BJ (cell line): ENCODE measurements around the gene POLR2C. TPM values are rescaled to one million over a fixed set of nuclear protein-coding genes. Genes with fewer than 3 reads are reported as not detected.

Source experiments
- CTCF ChIA-PET: fragments of 350-600 bp; formaldehyde crosslinking; extraction: SDS; loops from one replicate; lab custom pipeline; 2021; ENCODE audit warnings: antibody characterized with exemption, inconsistent platforms; lab: Yijun Ruan, JAX
- POLR2A ChIA-PET: fragments of 300-600 bp; sonication (Branson Sonifier 250); formaldehyde crosslinking; extraction: SDS; loops from one replicate; lab custom pipeline; 2021; ENCODE audit warnings: antibody characterized with exemption; lab: Charles Lee
- DNase-seq: peaks from one replicate; pipeline ENCODE4 v3.0.0-alpha.2; 2011; ENCODE audit warnings: low read depth
- H3K27me3 ChIP-seq: 2 replicates; pipeline ENCODE4 v1.6.0; 2011; ENCODE audit warnings: low read length; ENCODE audit not compliant: control insufficient read depth, insufficient read depth
- H3K36me3 ChIP-seq: 2 replicates; pipeline ENCODE4 v1.5.1; 2011; ENCODE audit warnings: low read length; ENCODE audit not compliant: control insufficient read depth, insufficient read depth
- H3K4me3 ChIP-seq: 2 replicates; pipeline ENCODE4 v1.5.1; 2011; ENCODE audit warnings: low read depth, mild to moderate bottlenecking, control low read depth, low read length
- polyA plus RNA-seq: library from polyadenylated mRNA; depleted of rRNA; stranded (reverse); fragments of >200 nt; gene quantifications from 2 replicates; pipeline ENCODE4 v1.2.3, GENCODE V29; 2011
- TF ChIP-seq, protein P1 (sequence below): IDR thresholded peaks from 2 replicates; pipeline ENCODE4 v1.5.1; 2011; ENCODE audit warnings: low read depth, mild to moderate bottlenecking, control low read depth, inconsistent platforms, low read length, moderate library complexity; ENCODE audit not compliant: insufficient read depth

The POLR2C gene
- polyA plus RNA-seq, 1 experiment: 176 TPM

- no peak for DNase-seq
- no peaks in the 10 kb centered on the region for H3K27me3 ChIP-seq
- POLR2A ChIA-PET: no interaction called here
- CTCF ChIA-PET: interaction anchor here (0.8 to 2.9 kb wide), 4 partner anchors 10 to 55 kb away, joined by 3 to 24 read pairs (median 3); no protein-coding TSS in a partner anchor
- TF ChIP-seq, protein P1, sequence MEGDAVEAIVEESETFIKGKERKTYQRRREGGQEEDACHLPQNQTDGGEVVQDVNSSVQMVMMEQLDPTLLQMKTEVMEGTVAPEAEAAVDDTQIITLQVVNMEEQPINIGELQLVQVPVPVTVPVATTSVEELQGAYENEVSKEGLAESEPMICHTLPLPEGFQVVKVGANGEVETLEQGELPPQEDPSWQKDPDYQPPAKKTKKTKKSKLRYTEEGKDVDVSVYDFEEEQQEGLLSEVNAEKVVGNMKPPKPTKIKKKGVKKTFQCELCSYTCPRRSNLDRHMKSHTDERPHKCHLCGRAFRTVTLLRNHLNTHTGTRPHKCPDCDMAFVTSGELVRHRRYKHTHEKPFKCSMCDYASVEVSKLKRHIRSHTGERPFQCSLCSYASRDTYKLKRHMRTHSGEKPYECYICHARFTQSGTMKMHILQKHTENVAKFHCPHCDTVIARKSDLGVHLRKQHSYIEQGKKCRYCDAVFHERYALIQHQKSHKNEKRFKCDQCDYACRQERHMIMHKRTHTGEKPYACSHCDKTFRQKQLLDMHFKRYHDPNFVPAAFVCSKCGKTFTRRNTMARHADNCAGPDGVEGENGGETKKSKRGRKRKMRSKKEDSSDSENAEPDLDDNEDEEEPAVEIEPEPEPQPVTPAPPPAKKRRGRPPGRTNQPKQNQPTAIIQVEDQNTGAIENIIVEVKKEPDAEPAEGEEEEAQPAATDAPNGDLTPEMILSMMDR: no peak
- no peak overlapping the region for H3K4me3 ChIP-seq
- H3K36me3 ChIP-seq: peaks cover 19% of the 10 kb centered on the region
Observed at GRCh38 chr16:57464523-57464922, 2.0 kb downstream of the POLR2C start.

- Histone ChIP-seq H3K27me3 (no peaks in the 10 kb centered on the region), H3K4me3 (no peak overlapping the region), H3K36me3 (peaks cover 34% of the 10 kb centered on the region)
- ChIA-PET CTCF (interaction anchor here (1.2 kb wide), 1 partner anchor 51 kb away, joined by 6 read pairs; no protein-coding TSS in a partner anchor), POLR2A (no interaction called here)
- no peak for DNase-seq
- TF ChIP-seq, protein P1: no peak
Observed at GRCh38 chr16:57468346-57468745, 5.9 kb downstream of the POLR2C start.

DNA sequence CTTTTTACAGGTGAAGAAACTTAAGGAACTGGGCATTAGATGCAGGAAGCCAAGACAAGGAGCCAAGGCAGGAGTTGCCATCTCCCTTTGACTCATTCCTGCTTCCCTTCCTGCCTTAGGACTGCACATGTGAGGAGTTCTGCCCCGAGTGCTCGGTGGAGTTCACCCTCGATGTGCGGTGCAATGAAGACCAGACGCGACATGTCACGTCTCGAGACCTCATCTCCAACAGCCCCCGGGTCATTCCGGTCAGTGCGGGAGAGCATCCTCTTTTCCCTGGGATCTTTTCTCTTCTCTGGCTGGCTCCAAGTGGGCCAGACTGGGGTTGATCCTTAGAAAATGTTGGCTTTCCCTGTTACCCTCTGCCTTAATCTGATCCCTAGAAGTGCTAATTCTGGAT is 6.6 kb downstream of the POLR2C start:
- H3K36me3 ChIP-seq: peaks cover 40% of the 10 kb centered on the region

GRCh38 chr16:57469917-57470470 is 7.5 kb downstream of the POLR2C start:
- no peaks in the 10 kb centered on the region for H3K27me3 ChIP-seq
- TF ChIP-seq, protein P1: no peak
- DNase-seq: no peak
- H3K36me3 ChIP-seq: peaks cover 45% of the 10 kb centered on the region
- POLR2A ChIA-PET: no interaction called here
- CTCF ChIA-PET: interaction anchor here (1.4 to 1.5 kb wide), 2 partner anchors 8 to 23 kb away, joined by 3 to 5 read pairs; partner anchors contain the start of genes CIAPIN1, COQ9 and POLR2C
- H3K4me3 ChIP-seq: no peak overlapping the region

More for the DNA sequence above, 6.6 kb downstream of the POLR2C start:
- DNase-seq: no peak
- TF ChIP-seq, protein P1: no peak
- ChIA-PET POLR2A (no interaction called here), CTCF (interaction anchor here (1.2 kb wide), 1 partner anchor 51 kb away, joined by 6 read pairs; no protein-coding TSS in a partner anchor)
- Histone ChIP-seq H3K27me3 (no peaks in the 10 kb centered on the region), H3K4me3 (no peak overlapping the region)

DNA sequence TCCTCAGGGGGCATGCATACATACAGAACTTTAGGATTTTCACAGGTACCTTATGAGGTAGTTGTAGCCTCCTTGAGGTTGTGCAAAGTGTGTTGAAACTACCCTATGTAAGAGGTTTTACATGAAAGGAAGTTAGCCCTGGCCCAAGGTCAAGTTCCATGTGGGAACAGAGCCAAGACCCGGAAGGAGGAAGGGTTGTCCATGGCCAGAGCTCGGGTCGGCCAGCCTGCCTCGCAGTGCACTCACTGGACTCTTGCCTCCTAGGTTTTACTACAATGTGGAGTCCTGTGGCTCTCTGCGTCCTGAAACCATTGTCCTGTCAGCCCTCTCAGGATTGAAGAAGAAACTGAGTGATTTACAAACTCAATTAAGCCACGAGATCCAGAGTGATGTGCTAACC is 8.2 kb downstream of the POLR2C start:
- TF ChIP-seq, protein P1: no peak
- CTCF ChIA-PET: interaction anchor here (1.0 to 1.5 kb wide), 3 partner anchors 8 to 24 kb away, joined by 3 to 5 read pairs (median 3); partner anchors contain the start of genes CIAPIN1, COQ9 and POLR2C
- POLR2A ChIA-PET: no interaction called here
- Histone ChIP-seq H3K36me3 (peaks cover 47% of the 10 kb centered on the region), H3K27me3 (no peaks in the 10 kb centered on the region), H3K4me3 (no peak overlapping the region)
- DNase-seq: no peak
